Fibroblast of lung (primary cell): ENCODE results near the gene COMT. TPM values are rescaled to one million over a fixed set of nuclear protein-coding genes. Genes with fewer than 3 reads are reported as not detected.

Source experiments
- DNase-seq, 2 donors: peaks; one replicate each; pipeline versions ENCODE4 v3.0.0 to v3.0.0-alpha.2; 2010; ENCODE audit warnings: low read depth in 2 of 2
- H2AFZ ChIP-seq: 2 replicates; pipeline ENCODE4 v1.5.1; 2012; ENCODE audit warnings: low read length, control low read depth, inconsistent platforms
- H3K27ac ChIP-seq: 2 replicates; pipeline ENCODE4 v1.5.1; 2011; ENCODE audit warnings: low read length, control low read depth; ENCODE audit not compliant: insufficient read depth
- H3K27me3 ChIP-seq: 2 replicates; pipeline ENCODE4 v1.5.1; 2011; ENCODE audit warnings: mild to moderate bottlenecking, low read length; ENCODE audit not compliant: control insufficient read depth, insufficient read depth
- H3K36me3 ChIP-seq: 2 replicates; pipeline ENCODE4 v1.5.1; 2011; ENCODE audit warnings: low read length; ENCODE audit not compliant: control insufficient read depth, insufficient read depth
- H3K4me1 ChIP-seq: 2 replicates; pipeline ENCODE4 v1.5.1; 2011; ENCODE audit warnings: low read length; ENCODE audit not compliant: control insufficient read depth, insufficient read depth; ENCODE audit errors: extremely low read depth
- H3K4me2 ChIP-seq: 2 replicates; pipeline ENCODE4 v1.5.1; 2011; ENCODE audit warnings: low read length, control low read depth; ENCODE audit not compliant: insufficient read depth; ENCODE audit errors: extremely low read depth
- H3K4me3 ChIP-seq, 4 experiments: fragments of 200-600 bp in 1 of 4; sonication (generic) in 1 of 4; replicated peaks in 1 of 4; 2 replicates each; pipeline ENCODE4 v1.5.1; 2011 to 2016; ENCODE audit warnings: low read length in 4 of 4, low read depth in 3 of 4, mild to moderate bottlenecking in 3 of 4, control low read depth in 2 of 4, inconsistent platforms in 1 of 4, mixed read lengths in 1 of 4; ENCODE audit not compliant: insufficient read depth in 1 of 4; ENCODE audit errors: control extremely low read depth in 1 of 4
- H3K79me2 ChIP-seq: 2 replicates; pipeline ENCODE4 v1.5.1; 2012; ENCODE audit warnings: mild to moderate bottlenecking, low read length, inconsistent platforms; ENCODE audit not compliant: control insufficient read depth, insufficient read depth
- H3K9ac ChIP-seq: 2 replicates; pipeline ENCODE4 v1.5.1; 2011; ENCODE audit warnings: mild to moderate bottlenecking, low read length, control low read depth; ENCODE audit not compliant: insufficient read depth
- H3K9me3 ChIP-seq: 2 replicates; pipeline ENCODE4 v1.5.1; 2012; ENCODE audit warnings: low read depth, low read length; ENCODE audit not compliant: control insufficient read depth, insufficient read depth
- H4K20me1 ChIP-seq: 2 replicates; pipeline ENCODE4 v1.5.1; 2011; ENCODE audit warnings: low read length; ENCODE audit not compliant: control insufficient read depth, insufficient read depth; ENCODE audit errors: extremely low read depth
- CTCF ChIP-seq, 2 donors: IDR thresholded peaks in 1 of 2; conservative IDR thresholded peaks in 1 of 2; 1 replicate in 1 of 2; 2 replicates in 1 of 2; pipeline ENCODE4 v1.5.1; 2011 to 2012; ENCODE audit warnings: low read length in 2 of 2, control low read depth in 1 of 2, inconsistent platforms in 1 of 2, low read depth in 1 of 2, mild to moderate bottlenecking in 1 of 2
- EZH2 ChIP-seq: IDR thresholded peaks from 2 replicates; pipeline ENCODE4 v1.5.1; 2012; ENCODE audit warnings: low read length, control low read depth, mild to moderate bottlenecking; ENCODE audit errors: missing control alignments
- polyA plus RNA-seq, 2 donors: library from polyadenylated mRNA; depleted of rRNA in 1 of 2; stranded (reverse) in 1 of 2; unstranded in 1 of 2; fragments of >200 nt; gene quantifications; 2 replicates each; pipeline ENCODE4 v1.2.1, GENCODE V29; 2011 to 2012; ENCODE audit warnings: missing spikeins in 1 of 2
- total RNA-seq: library from RNA; depleted of rRNA; stranded (reverse); fragments of >200 nt; gene quantifications from 2 replicates; pipeline ENCODE4 v1.2.1, GENCODE V29; 2014

COMT gene
- total and polyA plus RNA-seq, 2 donors (not counting 1 experiment from before 2014, with no cell fraction given), result 208 to 305 TPM

- Histone ChIP-seq H3K9me3 (no peaks in the 10 kb centered on the region), H3K4me2 (peak within 1 kb of the TSS; percentile 90), H3K4me3 (peak within 1 kb of the TSS; percentile 49 to 64 (median 57)), H3K27me3 (peaks cover 12% of the 10 kb centered on the region), H3K79me2 (peaks cover 10% of the 10 kb centered on the region), H2AFZ (peak within 1 kb of the TSS; percentile 49), H4K20me1 (no peaks in the 10 kb centered on the region), H3K36me3 (no peaks in the 10 kb centered on the region), H3K9ac (no peak within 1 kb of the TSS), H3K4me1 (peaks cover 2% of the 10 kb centered on the region), H3K27ac (no peak within 1 kb of the TSS)
- TF ChIP-seq CTCF (conservative IDR thresholded peaks at IDR 0.05 in 1 of 2, IDR thresholded peaks at IDR 0.05 in 1 of 2; ENCODE audit: low read depth in 1 of 2, low read length in 2 of 2) (peak in 1 of 2 donors; percentile 3), EZH2 (no peak)
- DNase-seq, result peak; percentile 86 to 88
These were observed 75.4 kb downstream of the COMT start, which contains the start of gene ARVCF for GRCh38 chr22:20016734-20017621. ARVCF (minus strand) TSS chr22:20016823; CDS start chr22:19990794, 26,029 bp downstream.

- H3K79me2 ChIP-seq, result peaks cover 16% of the 10 kb centered on the region
These were observed 76.0 kb downstream of the COMT start for GRCh38 chr22:20017622-20017958.

GRCh38 chr22:20018001-20018400 lies 76.4 kb downstream of the COMT start:
- Histone ChIP-seq H3K9ac (no peak overlapping the region), H3K79me2 (peaks cover 18% of the 10 kb centered on the region), H3K4me2 (no peak overlapping the region), H3K9me3 (no peaks in the 10 kb centered on the region), H3K36me3 (no peaks in the 10 kb centered on the region), H2AFZ (no peak overlapping the region), H4K20me1 (no peaks in the 10 kb centered on the region), H3K27me3 (peaks cover 12% of the 10 kb centered on the region), H3K27ac (no peak overlapping the region), H3K4me1 (peaks cover 2% of the 10 kb centered on the region), H3K4me3 (no peak overlapping the region)
- no peak for TF ChIP-seq CTCF (conservative IDR thresholded peaks at IDR 0.05 in 1 of 2, IDR thresholded peaks at IDR 0.05 in 1 of 2; ENCODE audit: low read depth in 1 of 2, low read length in 2 of 2)
- TF ChIP-seq EZH2, result no peak
- no peak for DNase-seq

More at GRCh38 chr22:20017622-20017958, 76.0 kb downstream of the COMT start:
- no peaks in the 10 kb centered on the region for H3K9me3 ChIP-seq
- no peak overlapping the region for H3K27ac ChIP-seq
- H3K9ac ChIP-seq, result no peak overlapping the region
- peaks cover 12% of the 10 kb centered on the region for H3K27me3 ChIP-seq
- TF ChIP-seq EZH2, result no peak
- no peaks in the 10 kb centered on the region for H4K20me1 ChIP-seq
- no peak overlapping the region for H2AFZ ChIP-seq
- H3K4me2 ChIP-seq, result no peak overlapping the region
- no peak overlapping the region for H3K4me3 ChIP-seq
- no peaks in the 10 kb centered on the region for H3K36me3 ChIP-seq
- no peak for DNase-seq
- peaks cover 2% of the 10 kb centered on the region for H3K4me1 ChIP-seq

Other genes with a start within 250 kb of the COMT start
- gene SEPTIN5, start 227.3 kb upstream of the COMT start, total RNA-seq, result 19.8 and 25.8 TPM in 2 replicates
- 10.8 and 14.5 TPM in 2 replicates for gene SEPTIN5, start 227.3 kb upstream of the COMT start, polyA plus RNA-seq
- 1.8 and 2.1 TPM in 2 replicates for gene GP1BB, start 218.2 kb upstream of the COMT start, total RNA-seq
- gene GP1BB, start 218.2 kb upstream of the COMT start, polyA plus RNA-seq, result 0.20 and 0.50 TPM in 2 replicates
- gene TBX1, start 181.0 kb upstream of the COMT start, total RNA-seq, result not detected in 2 replicates
- not detected in 2 replicates for gene TBX1, start 181.0 kb upstream of the COMT start, polyA plus RNA-seq
- gene GNB1L, start 86.9 kb upstream of the COMT start, total RNA-seq, result 6.4 and 7.8 TPM in 2 replicates
- 1.4 and 2.1 TPM in 2 replicates for gene GNB1L, start 86.9 kb upstream of the COMT start, polyA plus RNA-seq
- 7.3 and 7.7 TPM in 2 replicates for gene RTL10, start 86.9 kb upstream of the COMT start, total RNA-seq
- gene RTL10, start 86.9 kb upstream of the COMT start, polyA plus RNA-seq, result 5.6 and 6.5 TPM in 2 replicates
- 18.2 and 30.7 TPM in 2 replicates for gene TXNRD2, start within 50 bp of the COMT start, total RNA-seq
- 13.2 and 19.7 TPM in 2 replicates for gene TXNRD2, start within 50 bp of the COMT start, polyA plus RNA-seq
- 13.9 and 15.7 TPM in 2 replicates for gene ARVCF, start 75.1 kb downstream of the COMT start, total RNA-seq
- 2.0 and 2.6 TPM in 2 replicates for gene ARVCF, start 75.1 kb downstream of the COMT start, polyA plus RNA-seq
- 33.4 and 52.8 TPM in 2 replicates for gene TANGO2, start 79.3 kb downstream of the COMT start, total RNA-seq
- 28.3 and 41.3 TPM in 2 replicates for gene TANGO2, start 79.3 kb downstream of the COMT start, polyA plus RNA-seq
- 21.3 and 26.2 TPM in 2 replicates for gene DGCR8, start 138.5 kb downstream of the COMT start, total RNA-seq
- gene DGCR8, start 138.5 kb downstream of the COMT start, polyA plus RNA-seq, result 18.8 and 21.6 TPM in 2 replicates
- 87.8 and 88.5 TPM in 2 replicates for gene RANBP1, start 174.3 kb downstream of the COMT start, total RNA-seq
- gene RANBP1, start 174.3 kb downstream of the COMT start, polyA plus RNA-seq, result 178 and 362 TPM in 2 replicates
- gene TRMT2A, start 175.5 kb downstream of the COMT start, total RNA-seq, result 38.8 and 52.2 TPM in 2 replicates
- gene TRMT2A, start 175.5 kb downstream of the COMT start, polyA plus RNA-seq, result 12.9 and 13.5 TPM in 2 replicates
- gene ZDHHC8, start 190.0 kb downstream of the COMT start, total RNA-seq, result 2.8 and 6.6 TPM in 2 replicates
- 26.2 and 31.3 TPM in 2 replicates for gene ZDHHC8, start 190.0 kb downstream of the COMT start, polyA plus RNA-seq
- 0.33 TPM in 1 of 2 replicates, not detected in the other for gene CCDC188, start 209.3 kb downstream of the COMT start, total RNA-seq
- gene CCDC188, start 209.3 kb downstream of the COMT start, polyA plus RNA-seq, result 0.37 and 0.59 TPM in 2 replicates